GM18951 (cell line): Measurements from ENCODE around the gene MDFIC2.
"Not testable (repeated sequence)": the region's sequence is repeated elsewhere in the genome, so short reads cannot be mapped to it uniquely, and the experiment has no call there.

ENCODE experiments used
- POLR2A ChIP-seq: IDR thresholded peaks from 4 replicates; pipeline ENCODE4 v1.6.1; 2011; ENCODE audit warnings: mild to moderate bottlenecking; ENCODE audit not compliant: insufficient read length, insufficient read depth; ENCODE audit errors: extremely low read depth
- in situ Hi-C: fragments of 300-500 bp; cut with MboI; formaldehyde crosslinking; loops from one replicate; pipeline ENCODE4 v1.12.0; 2022; ENCODE audit warnings: low sequenced_read_pairs, mixed read lengths, inconsistent platforms; ENCODE audit not compliant: unreplicated experiment

The MDFIC2 gene

DNA sequence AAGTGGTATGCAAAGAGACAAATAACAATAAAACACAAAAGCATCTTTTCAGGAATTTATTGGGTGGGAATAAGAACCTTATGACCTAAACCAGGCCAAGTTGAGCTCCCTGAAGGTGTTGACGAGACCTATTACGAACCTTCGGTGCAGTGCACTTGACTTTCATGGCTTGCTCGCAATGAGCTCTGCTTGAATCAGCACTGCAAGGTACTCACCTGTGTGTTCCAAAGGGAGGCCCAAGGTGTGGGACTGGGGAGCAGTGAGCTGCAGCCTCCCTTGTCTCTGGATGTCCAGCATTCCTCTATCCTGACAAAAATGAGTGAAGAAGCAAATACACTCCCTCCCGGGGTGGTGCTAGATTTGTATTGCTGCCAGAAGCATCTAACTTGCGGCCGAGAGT, at the start of gene MDFIC2:
Gene MDFIC2, minus strand, starts transcription at position 303 of the 400 bp plus-strand sequence. CDS start 665 bp downstream, outside the sequence.
- in situ Hi-C loops, result no loop called here
- TF ChIP-seq POLR2A, result no peak

DNA sequence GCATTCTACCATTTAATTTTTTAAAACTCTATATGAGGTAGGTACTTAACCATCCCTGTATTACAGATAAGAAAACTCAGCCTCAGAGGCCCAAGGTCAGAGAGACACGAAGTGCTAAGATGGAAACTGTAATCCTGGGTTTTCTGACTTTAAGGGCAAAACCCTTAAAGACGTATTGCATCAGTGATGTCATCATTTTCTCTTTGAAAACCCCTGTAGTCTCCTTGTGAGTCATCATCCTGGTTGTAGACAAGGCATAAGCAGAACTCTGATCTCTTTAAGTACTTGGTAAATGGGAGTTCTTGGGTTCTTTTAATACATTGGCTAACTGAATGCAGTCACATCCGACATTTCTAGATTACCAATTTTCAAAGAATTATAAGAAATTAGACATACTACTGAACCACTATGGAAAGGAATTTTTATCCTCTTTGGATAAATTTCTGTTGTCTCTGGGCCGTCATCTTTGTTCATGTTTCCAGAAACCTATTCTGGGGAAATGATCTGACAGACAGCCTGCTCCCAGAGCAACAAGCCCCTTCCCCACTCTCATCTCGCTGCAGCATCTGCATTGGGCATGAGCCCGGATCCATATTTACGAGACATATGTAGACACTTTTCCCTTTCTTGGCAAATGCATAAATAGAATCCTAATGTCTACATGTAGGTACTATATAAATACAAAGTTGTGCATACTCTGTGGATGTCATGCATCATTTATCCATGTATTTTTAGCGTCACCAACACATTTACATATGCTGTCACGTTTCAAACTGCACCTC, 48.7 kb upstream of the MDFIC2 start:
- no peak for TF ChIP-seq POLR2A
- in situ Hi-C loops, result loop anchor here (25.0 kb wide), 1 partner anchor 249 kb away; no protein-coding TSS in a partner anchor

DNA sequence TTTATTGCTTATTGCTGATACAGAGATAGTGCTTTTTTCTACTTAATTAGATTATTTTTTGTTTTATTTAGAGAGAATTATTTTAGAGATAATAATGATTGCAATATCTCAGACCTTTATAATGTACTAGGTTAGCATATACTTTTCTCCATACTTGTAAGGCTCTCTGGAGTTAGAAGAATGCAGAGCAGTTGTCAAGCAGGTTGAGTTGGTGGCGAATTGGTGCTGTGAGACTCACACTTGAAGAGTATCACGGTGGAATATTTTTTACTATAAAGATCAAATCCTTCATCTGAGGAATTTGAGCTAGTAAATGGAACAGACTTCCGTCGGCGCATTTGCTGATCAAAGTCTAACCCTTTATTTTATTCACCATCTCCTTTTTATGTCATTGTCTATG, 47.3 kb upstream of the MDFIC2 start:
- TF ChIP-seq POLR2A, result no peak
- in situ Hi-C loops, result loop anchor here (25.0 kb wide), 1 partner anchor 247 kb away; no protein-coding TSS in a partner anchor

DNA sequence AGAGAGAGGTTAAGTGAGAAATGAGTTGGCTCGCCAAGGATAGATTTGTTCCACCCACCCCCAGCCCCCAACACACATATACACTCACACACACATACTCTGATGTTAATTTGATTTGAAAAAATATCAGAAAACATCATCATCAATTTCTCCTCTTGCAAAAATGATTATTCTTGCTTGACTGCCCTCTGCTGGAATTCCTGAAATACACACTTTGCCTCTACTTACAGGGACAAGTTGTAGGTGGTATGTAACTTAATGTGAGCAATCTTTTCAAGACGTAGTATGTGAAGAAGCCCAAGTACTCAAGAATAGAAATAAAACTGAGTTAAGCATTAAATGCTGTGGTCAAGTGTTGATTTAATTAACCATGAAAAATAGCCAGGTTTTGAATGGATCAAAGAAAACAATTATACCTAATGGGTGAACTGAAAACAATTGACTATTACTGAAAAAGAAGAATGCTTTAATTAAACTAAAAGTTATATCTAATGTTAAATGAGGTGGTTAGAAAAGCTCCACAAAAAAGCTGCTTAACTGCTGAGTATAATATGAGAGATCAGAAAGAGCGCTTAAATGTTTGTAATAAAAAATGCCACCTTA, 46.6 kb upstream of the MDFIC2 start:
- in situ Hi-C loops, result loop anchor here (25.0 kb wide), 1 partner anchor 247 kb away; no protein-coding TSS in a partner anchor
- TF ChIP-seq POLR2A, result no peak

DNA sequence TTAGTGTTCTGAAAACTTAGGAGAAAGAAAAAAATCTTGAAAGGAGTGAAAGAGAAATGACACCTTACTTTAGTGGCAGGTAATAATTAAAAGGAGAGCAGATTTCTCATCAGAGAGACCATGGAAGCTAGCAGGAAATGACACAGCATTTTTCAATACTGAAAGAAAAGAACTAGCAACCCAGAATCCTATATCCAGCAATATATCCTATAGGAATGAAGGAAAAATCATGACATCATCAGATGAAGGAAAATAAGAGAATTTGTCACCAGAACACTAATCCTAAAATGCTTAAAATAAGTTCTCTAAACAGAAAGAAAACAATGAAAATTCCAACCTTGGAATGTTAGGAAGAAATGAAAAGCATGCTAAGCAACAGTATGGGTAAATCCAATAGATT, 39.8 kb upstream of the MDFIC2 start:
- in situ Hi-C loops, result loop anchor here (25.0 kb wide), 1 partner anchor 240 kb away; no protein-coding TSS in a partner anchor

DNA sequence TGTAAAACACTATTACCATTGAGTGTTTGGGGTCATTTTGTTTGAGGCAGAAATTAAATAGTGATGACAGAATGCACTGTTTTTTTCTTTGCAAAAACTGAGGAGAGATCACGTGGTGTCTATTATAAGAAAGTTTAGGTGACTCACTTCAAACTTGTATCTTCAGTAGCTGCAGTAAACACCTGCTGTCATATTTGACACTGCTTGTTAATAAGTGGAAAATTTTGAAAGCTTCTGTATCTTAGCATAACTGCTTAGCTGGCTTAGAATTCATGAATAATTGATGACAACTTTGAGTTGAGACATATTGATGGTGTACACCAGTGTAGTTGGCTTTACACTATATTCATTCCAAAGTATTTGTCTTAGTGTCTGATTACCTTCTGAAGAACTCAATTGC, 29.7 kb upstream of the MDFIC2 start:
- TF ChIP-seq POLR2A, result no peak
- in situ Hi-C loops, result no loop called here

More for the DNA sequence above, 39.8 kb upstream of the MDFIC2 start:
- no peak for TF ChIP-seq POLR2A

DNA sequence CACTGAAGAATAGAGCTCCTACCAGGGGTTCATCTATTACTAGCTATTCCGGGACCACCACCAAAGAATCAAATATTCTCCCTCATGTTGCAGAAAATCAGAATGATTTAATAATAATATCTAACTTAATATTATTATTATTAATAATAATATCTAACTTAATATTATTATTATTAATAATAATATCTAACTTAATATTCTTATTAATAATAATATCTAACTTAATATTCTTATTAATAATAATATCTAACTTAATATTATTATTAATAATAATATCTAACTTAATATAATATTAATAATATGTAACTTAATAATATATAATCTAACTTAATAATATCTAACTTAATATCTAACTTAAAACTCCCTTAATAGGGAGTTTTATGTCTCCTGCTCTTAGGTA, 24.4 kb upstream of the MDFIC2 start:
- in situ Hi-C loops, result not testable (repeated sequence)

DNA sequence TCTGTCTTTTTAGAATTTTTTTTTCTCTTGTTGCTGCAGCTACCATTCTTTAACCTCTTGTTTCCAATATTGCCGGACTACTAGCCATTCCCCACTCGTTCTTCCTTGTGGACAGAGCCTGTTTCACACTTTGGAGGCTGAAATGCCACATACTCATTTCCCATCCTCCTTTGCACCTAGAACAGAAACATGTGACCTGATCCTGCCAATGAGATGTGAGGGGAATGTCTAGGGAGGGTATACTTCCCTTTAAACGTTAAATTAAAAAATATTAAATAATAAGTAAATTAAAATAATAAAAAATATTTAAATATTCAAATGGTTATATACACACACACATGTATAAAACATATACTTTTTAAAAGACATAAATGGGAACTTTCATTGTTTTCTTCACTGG, 20.6 kb upstream of the MDFIC2 start:
- in situ Hi-C loops, result no loop called here
- no peak for TF ChIP-seq POLR2A

DNA sequence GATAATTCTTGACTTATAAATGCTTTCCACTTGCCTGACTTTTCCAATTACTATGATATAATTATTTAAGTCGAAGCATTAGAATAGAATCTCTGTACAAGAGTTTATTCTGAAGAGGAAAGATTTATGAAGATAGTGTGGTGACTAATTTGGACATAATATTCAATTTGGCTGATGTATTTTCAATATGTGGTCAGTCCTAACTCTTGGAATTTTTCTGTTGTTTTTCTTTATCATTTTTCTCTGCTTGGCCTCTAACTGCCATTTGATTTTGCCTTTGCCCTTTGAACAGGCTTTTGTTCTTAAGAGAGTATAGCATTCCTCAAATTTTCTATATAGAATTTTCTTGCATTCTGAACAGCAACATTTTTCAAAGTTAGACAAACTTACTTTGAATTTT, 2.6 kb upstream of the MDFIC2 start:
- in situ Hi-C loops, result no loop called here
- TF ChIP-seq POLR2A, result no peak

DNA sequence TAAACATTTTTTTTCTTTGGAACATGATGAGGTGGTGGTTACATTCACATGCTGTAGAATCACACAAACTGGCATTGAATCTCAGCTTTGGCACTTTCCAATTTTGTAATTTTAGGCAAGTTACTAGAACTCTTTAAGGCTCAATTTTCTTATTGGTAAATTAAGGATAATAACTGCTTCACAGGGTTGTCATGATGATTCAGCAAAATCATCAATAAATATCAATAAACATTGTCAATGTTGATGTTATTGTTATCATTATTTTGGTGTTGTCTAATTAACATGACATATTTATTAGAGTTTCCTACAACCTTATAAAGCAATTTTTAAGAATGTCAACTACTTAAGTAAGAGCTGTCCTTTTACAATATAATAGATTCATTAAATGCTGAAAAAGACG, 1.6 kb downstream of the MDFIC2 start:
- TF ChIP-seq POLR2A, result no peak
- in situ Hi-C loops, result no loop called here

DNA sequence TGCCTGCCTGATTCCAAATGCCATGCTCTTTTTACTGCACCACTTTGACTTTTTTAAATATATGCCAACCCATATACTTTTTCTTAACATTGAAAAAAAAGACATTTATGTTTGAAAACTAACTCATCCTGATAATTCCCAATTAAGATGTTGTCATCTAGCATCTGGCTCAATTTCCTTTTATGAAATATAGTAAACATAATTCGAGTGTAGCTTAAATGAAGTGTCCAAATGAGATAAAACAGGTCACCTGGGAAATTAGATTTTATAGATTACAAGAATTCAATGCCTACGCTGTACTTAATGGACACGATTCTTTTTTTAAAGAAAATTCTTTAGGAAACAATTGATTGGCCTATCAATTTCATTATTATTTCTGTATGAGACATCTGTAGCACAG, 2.8 kb downstream of the MDFIC2 start:
- no peak for TF ChIP-seq POLR2A
- in situ Hi-C loops, result no loop called here

DNA sequence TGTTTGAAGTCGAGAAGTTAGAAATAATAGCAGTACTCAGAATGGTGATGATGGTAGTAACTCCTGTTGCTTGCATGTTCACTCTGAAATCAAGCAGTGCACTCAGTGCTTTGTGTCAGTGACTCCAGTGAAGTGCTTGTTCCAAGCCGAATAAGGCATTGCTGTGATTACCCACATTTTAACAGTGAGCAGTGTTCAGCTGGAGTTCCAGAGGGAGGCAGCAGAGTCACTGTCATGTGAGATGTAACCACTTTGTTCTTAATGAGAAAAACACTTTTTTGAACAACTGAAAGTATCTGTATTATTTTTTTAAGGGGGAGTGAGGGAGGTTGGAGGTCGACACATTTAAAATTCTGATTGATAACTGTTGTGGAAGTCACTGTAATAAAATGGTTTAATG, 3.7 kb downstream of the MDFIC2 start:
- in situ Hi-C loops, result no loop called here

DNA sequence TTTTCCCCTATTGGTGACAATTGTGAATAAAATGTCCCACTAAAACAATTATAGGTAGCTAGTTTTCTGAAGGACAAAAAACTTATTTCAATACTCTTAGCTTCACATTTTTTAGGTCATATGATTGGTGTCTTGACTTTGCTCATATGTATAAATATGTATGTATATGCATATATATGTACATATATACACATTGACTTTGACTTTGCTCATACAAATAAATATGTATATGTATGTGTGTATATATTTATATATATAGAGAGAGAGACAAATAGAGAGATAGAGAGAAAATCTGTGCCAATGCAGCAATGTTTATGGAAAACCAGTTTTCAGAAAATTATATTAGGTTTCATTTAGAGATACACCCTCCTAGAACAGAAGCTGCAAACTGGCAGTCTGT, 5.7 kb downstream of the MDFIC2 start:
- no peak for TF ChIP-seq POLR2A
- in situ Hi-C loops, result no loop called here

More for the DNA sequence above, 3.7 kb downstream of the MDFIC2 start:
- no peak for TF ChIP-seq POLR2A

DNA sequence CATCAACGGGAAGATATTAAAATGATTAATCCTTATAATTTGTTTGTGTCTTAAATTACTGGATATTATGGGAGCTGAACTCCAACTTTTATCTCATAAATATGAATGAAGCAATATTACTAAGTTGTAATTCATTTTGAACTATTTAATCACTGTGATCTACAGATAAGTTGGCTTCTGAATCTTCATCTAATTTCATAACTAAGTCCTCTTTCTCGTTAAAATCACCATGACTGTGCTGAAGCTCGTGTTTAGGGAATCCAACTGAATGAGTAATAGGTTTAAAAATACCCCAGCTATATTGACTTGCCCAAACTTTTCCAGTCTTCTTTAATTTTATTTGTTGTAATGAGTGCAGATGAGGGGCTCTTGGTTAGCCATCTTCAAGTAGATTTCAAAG, 14.1 kb downstream of the MDFIC2 start:
- TF ChIP-seq POLR2A, result no peak
- in situ Hi-C loops, result no loop called here
